IMR-90 (cell line): ENCODE results near the gene GNAI3. TPM values are rescaled to one million over a fixed set of nuclear protein-coding genes. Genes with fewer than 3 reads are reported as not detected.

Source experiments
- ATAC-seq: fragments of 200-7000 bp; cut with Tn5 transposase; 2 replicates; pipeline ENCODE4 v1.9.1; 2020; ENCODE audit warnings: low read depth, mild to moderate bottlenecking, moderate library complexity
- BruUV-seq: library from RNA; stranded (reverse); fragments of 400-500 nt; replicated peaks from 2 replicates; lab custom pipeline; 2021; lab: Mats Ljungman, UMichigan
- CTCF ChIA-PET: fragments of 300-600 bp; formaldehyde crosslinking; extraction: SDS; loops from one replicate; lab custom pipeline; 2021; ENCODE audit warnings: antibody characterized with exemption; lab: Yijun Ruan, JAX
- POLR2A ChIA-PET: fragments of 300-600 bp; sonication (Branson Sonifier 250); formaldehyde crosslinking; loops from one replicate; lab custom pipeline; 2022; ENCODE audit warnings: antibody characterized with exemption; ENCODE audit not compliant: unreplicated experiment; lab: Charles Lee
- DNase-seq: peaks from one replicate; pipeline ENCODE4 v3.0.0; 2013
- H2AFZ ChIP-seq: replicated peaks from 2 replicates; pipeline ENCODE3; 2013; ENCODE audit warnings: low read length, mild to moderate bottlenecking; ENCODE audit not compliant: poor library complexity
- H2AK5ac ChIP-seq: 2 replicates; pipeline ENCODE4 v1.6.1; 2013; ENCODE audit warnings: low read depth, low read length, inconsistent platforms
- H2AK9ac ChIP-seq: replicated peaks from 2 replicates; pipeline ENCODE3; 2013; ENCODE audit warnings: mild to moderate bottlenecking, low read depth, low read length, moderate library complexity; ENCODE audit not compliant: poor library complexity
- H2BK120ac ChIP-seq: 2 replicates; pipeline ENCODE4 v1.6.1; 2013; ENCODE audit warnings: low read depth, low read length, inconsistent platforms
- H2BK15ac ChIP-seq: 3 replicates; pipeline ENCODE4 v1.6.1; 2013; ENCODE audit warnings: low read depth, low read length, inconsistent platforms
- H2BK20ac ChIP-seq: 2 replicates; pipeline ENCODE4 v1.6.1; 2013; ENCODE audit warnings: low read depth, mild to moderate bottlenecking, inconsistent platforms, low read length, moderate library complexity
- H2BK5ac ChIP-seq: 2 replicates; pipeline ENCODE4 v1.6.1; 2013; ENCODE audit warnings: mild to moderate bottlenecking, low read depth, low read length, inconsistent platforms; ENCODE audit not compliant: poor library complexity, severe bottlenecking
- H3K14ac ChIP-seq: replicated peaks from 2 replicates; pipeline ENCODE4 v1.6.1; 2013; ENCODE audit warnings: low read depth, low read length, inconsistent platforms
- H3K18ac ChIP-seq: 2 replicates; pipeline ENCODE4 v1.6.1; 2013; ENCODE audit warnings: low read depth, low read length, control low read depth
- H3K23ac ChIP-seq: 2 replicates; pipeline ENCODE4 v1.6.1; 2013; ENCODE audit warnings: low read depth, low read length, inconsistent platforms
- H3K27ac ChIP-seq: 2 replicates; pipeline ENCODE4 v1.5.1; 2013; ENCODE audit warnings: mild to moderate bottlenecking, control low read depth, low read length; ENCODE audit not compliant: insufficient read depth
- H3K27me3 ChIP-seq: 2 replicates; pipeline ENCODE4 v1.6.1; 2013; ENCODE audit warnings: low read length; ENCODE audit not compliant: control insufficient read depth, insufficient read depth
- H3K36me3 ChIP-seq: 2 replicates; pipeline ENCODE4 v1.6.1; 2013; ENCODE audit warnings: low read length, mixed read lengths; ENCODE audit not compliant: control insufficient read depth, insufficient read depth
- H3K4ac ChIP-seq: 2 replicates; pipeline ENCODE4 v1.6.1; 2013; ENCODE audit warnings: low read depth, low read length, inconsistent platforms
- H3K4me1 ChIP-seq: 2 replicates; pipeline ENCODE4 v1.6.1; 2013; ENCODE audit warnings: low read length, mixed read lengths; ENCODE audit not compliant: control insufficient read depth, insufficient read depth
- H3K4me2 ChIP-seq: 2 replicates; pipeline ENCODE4 v1.6.1; 2013; ENCODE audit warnings: low read depth, mild to moderate bottlenecking, control low read depth, low read length, moderate library complexity
- H3K4me3 ChIP-seq: 2 replicates; pipeline ENCODE4 v1.5.1; 2013; ENCODE audit warnings: low read depth, mild to moderate bottlenecking, control low read depth, low read length, moderate library complexity; ENCODE audit not compliant: insufficient read depth
- H3K56ac ChIP-seq: 2 replicates; pipeline ENCODE4 v1.6.1; 2013; ENCODE audit warnings: low read length, inconsistent platforms; ENCODE audit not compliant: insufficient read depth; ENCODE audit errors: extremely low read depth
- H3K79me1 ChIP-seq, 2 experiments: 2 replicates each; pipeline ENCODE4 v1.6.1; 2013; ENCODE audit warnings: low read length in 2 of 2, inconsistent platforms in 1 of 2, low read depth in 1 of 2
- H3K9ac ChIP-seq: 2 replicates; pipeline ENCODE4 v1.6.1; 2013; ENCODE audit warnings: low read depth, low read length, control low read depth
- H3K9me1 ChIP-seq: 2 replicates; pipeline ENCODE4 v1.6.1; 2013; ENCODE audit warnings: low read length, inconsistent platforms; ENCODE audit not compliant: insufficient read depth
- H3K9me3 ChIP-seq: 2 replicates; pipeline ENCODE4 v1.6.1; 2013; ENCODE audit warnings: low read length; ENCODE audit not compliant: control insufficient read depth, insufficient read depth
- H4K20me1 ChIP-seq: 2 replicates; pipeline ENCODE4 v1.6.1; 2013; ENCODE audit warnings: low read length, inconsistent platforms; ENCODE audit not compliant: insufficient read depth
- H4K5ac ChIP-seq: 2 replicates; pipeline ENCODE4 v1.6.1; 2013; ENCODE audit warnings: mild to moderate bottlenecking, low read depth, low read length, control low read depth
- H4K8ac ChIP-seq, 2 experiments: 2 replicates each; pipeline ENCODE4 v1.6.1; 2013; ENCODE audit warnings: low read depth in 2 of 2, low read length in 2 of 2, control low read depth in 1 of 2, inconsistent platforms in 1 of 2
- H4K91ac ChIP-seq: 2 replicates; pipeline ENCODE4 v1.6.1; 2013; ENCODE audit warnings: low read depth, low read length, inconsistent platforms; ENCODE audit not compliant: insufficient read depth
- CEBPB ChIP-seq: IDR thresholded peaks from 2 replicates; pipeline ENCODE4 v1.6.1; 2012; ENCODE audit warnings: low read depth, low read length, improper control_type of control experiment
- MXI1 ChIP-seq: IDR thresholded peaks from 2 replicates; pipeline ENCODE4 v1.6.1; 2012; ENCODE audit warnings: low read depth, mild to moderate bottlenecking, low read length, moderate library complexity, borderline replicate concordance
- NFE2L2 ChIP-seq: fragments of 150-350 bp; IDR thresholded peaks from 2 replicates; pipeline ENCODE4 v1.6.1; 2016; ENCODE audit warnings: low read depth, mild to moderate bottlenecking, low read length
- POLR2A ChIP-seq: IDR thresholded peaks from 2 replicates; pipeline ENCODE4 v1.6.1; 2012; ENCODE audit warnings: mild to moderate bottlenecking, low read depth, low read length
- RCOR1 ChIP-seq: IDR thresholded peaks from 2 replicates; pipeline ENCODE4 v1.6.1; 2012; ENCODE audit warnings: mild to moderate bottlenecking, low read length, improper control_type of control experiment; ENCODE audit not compliant: insufficient replicate concordance
- WGBS, 2 experiments: methylation state at CpG; one replicate each; pipeline versions ENCODE4 v1.1.5 to v1.1.7; 2013; ENCODE audit warnings: missing lambda C conversion rate in 2 of 2; ENCODE audit not compliant: insufficient read length in 1 of 2; ENCODE audit errors: extremely low coverage in 2 of 2; 5-methylcytosine and 5-hydroxymethylcytosine counted together
- dilution Hi-C: fragments of 300-500 bp; cut with HindIII; formaldehyde crosslinking; loops from one replicate; pipeline ENCODE4 v1.14.3; 2018; ENCODE audit warnings: low sequenced_read_pairs; ENCODE audit not compliant: unreplicated experiment
- in situ Hi-C: fragments of 300-500 bp; cut with MboI; formaldehyde crosslinking; loops from 3 replicates; pipeline ENCODE4 v1.14.3; 2019; ENCODE audit warnings: low sequenced_read_pairs, inconsistent platforms, mixed read lengths
- intact Hi-C: fragments of 100-400 bp; cut with micrococcal nuclease; formaldehyde crosslinking; loops from 2 replicates; pipeline ENCODE4 v1.10.0; 2022
- polyA plus RNA-seq, 3 experiments: library from polyadenylated mRNA; depleted of rRNA; stranded (reverse); fragments of >200 nt; gene quantifications; 2 replicates each; pipeline ENCODE4 v1.2.3, GENCODE V29; 2012; ENCODE audit warnings: low replicate concordance in 1 of 3
- total RNA-seq: library from RNA; depleted of rRNA; stranded (reverse); fragments of >200 nt; gene quantifications from 2 replicates; pipeline ENCODE4 v1.2.3, GENCODE V29; 2012
- TF ChIP-seq, protein P1 (sequence below): conservative IDR thresholded peaks from 2 replicates; pipeline ENCODE4 v1.5.1; 2012; ENCODE audit warnings: mild to moderate bottlenecking, low read depth, low read length, improper control_type of control experiment

Gene GNAI3
- total and polyA plus RNA-seq, 2 of the 4 experiments (the other 2 are of a cell fraction), result 5.9 to 14.9 TPM

DNA sequence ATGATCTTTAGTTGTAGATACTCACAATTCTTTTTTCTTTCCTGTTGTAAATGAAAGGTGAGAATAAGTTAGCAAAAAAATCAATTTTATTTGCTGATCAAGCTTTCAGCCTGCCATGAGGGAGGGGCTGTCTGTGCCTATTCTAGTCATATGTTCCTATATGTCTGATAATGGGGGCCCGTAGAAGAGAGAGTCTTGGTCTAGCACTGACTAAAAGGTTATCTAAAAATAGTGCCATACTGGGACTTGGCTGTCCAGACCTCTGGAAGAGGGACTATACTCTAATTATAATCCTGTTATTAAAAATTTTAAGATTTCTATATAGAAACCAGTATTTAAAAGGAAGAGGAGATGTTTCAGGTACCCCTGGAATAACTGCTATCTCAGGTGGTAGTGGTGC, 18.6 kb downstream of the GNAI3 start:
- Histone ChIP-seq H3K36me3 (no peaks in the 10 kb centered on the region), H2BK15ac (no peak overlapping the region), H4K5ac (no peak overlapping the region), H3K4ac (no peak overlapping the region), H2AFZ (no peak overlapping the region), H3K4me3 (no peak overlapping the region), H2AK9ac (no peak overlapping the region), H3K27ac (no peak overlapping the region), H2AK5ac (no peak overlapping the region), H2BK120ac (no peak overlapping the region), H3K14ac (no peak overlapping the region), H3K4me2 (no peak overlapping the region), H4K91ac (no peak overlapping the region), H3K27me3 (no peaks in the 10 kb centered on the region), H2BK20ac (no peak overlapping the region), H4K8ac (no peak overlapping the region), H3K9me1 (peaks cover 16% of the 10 kb centered on the region), H3K18ac (no peak overlapping the region), H3K79me1 (peaks cover 10 to 72% of the 10 kb centered on the region in 2 experiments), H3K23ac (no peak overlapping the region), H3K56ac (no peak overlapping the region), H3K4me1 (peaks cover 8% of the 10 kb centered on the region), H3K9me3 (no peaks in the 10 kb centered on the region), H4K20me1 (peaks cover 85% of the 10 kb centered on the region), H2BK5ac (no peak overlapping the region), H3K9ac (no peak overlapping the region)
- intact Hi-C loops (no loop called here), in situ Hi-C loops (no loop called here), dilution Hi-C loops (no loop called here)
- ChIA-PET POLR2A (no interaction called here), CTCF (no interaction called here)
- DNase-seq (no peak), ATAC-seq (no peak)
- no CpG with 5 or more reads among the region's 1 CpG for WGBS, 2 experiments
- TF ChIP-seq RCOR1, result no peak
- no peak for TF ChIP-seq MXI1
- no peak for TF ChIP-seq POLR2A
- no peak for TF ChIP-seq CEBPB
- TF ChIP-seq, protein P1, sequence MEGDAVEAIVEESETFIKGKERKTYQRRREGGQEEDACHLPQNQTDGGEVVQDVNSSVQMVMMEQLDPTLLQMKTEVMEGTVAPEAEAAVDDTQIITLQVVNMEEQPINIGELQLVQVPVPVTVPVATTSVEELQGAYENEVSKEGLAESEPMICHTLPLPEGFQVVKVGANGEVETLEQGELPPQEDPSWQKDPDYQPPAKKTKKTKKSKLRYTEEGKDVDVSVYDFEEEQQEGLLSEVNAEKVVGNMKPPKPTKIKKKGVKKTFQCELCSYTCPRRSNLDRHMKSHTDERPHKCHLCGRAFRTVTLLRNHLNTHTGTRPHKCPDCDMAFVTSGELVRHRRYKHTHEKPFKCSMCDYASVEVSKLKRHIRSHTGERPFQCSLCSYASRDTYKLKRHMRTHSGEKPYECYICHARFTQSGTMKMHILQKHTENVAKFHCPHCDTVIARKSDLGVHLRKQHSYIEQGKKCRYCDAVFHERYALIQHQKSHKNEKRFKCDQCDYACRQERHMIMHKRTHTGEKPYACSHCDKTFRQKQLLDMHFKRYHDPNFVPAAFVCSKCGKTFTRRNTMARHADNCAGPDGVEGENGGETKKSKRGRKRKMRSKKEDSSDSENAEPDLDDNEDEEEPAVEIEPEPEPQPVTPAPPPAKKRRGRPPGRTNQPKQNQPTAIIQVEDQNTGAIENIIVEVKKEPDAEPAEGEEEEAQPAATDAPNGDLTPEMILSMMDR, result no peak
- TF ChIP-seq NFE2L2, result no peak
- no TSS peak for BruUV-seq
